ENCODE measurements around the gene FAM200C. TPM values are rescaled to one million over a fixed set of nuclear protein-coding genes. Genes with fewer than 3 reads are reported as not detected.
A peak's percentile ranks its signal among the peaks of the same experiment; 100 is the strongest.

Gene FAM200C
- total RNA-seq, 1 donor from 2014 or later: 4.9 TPM

- Histone ChIP-seq H3K27ac (replicated peaks) (no peak overlapping the region), H3K4me3 (no peak overlapping the region), H3K4me1 (no peaks in the 10 kb centered on the region), H3K27me3 (ENCODE audit: low read depth) (no peaks in the 10 kb centered on the region), H3K36me3 (no peaks in the 10 kb centered on the region), H3K9me3 (replicated peaks) (peaks cover 2% of the 10 kb centered on the region)
- no peak for DNase-seq
- intact Hi-C loops (cut with micrococcal nuclease): no loop called here
- no peak for TF ChIP-seq CTCF (IDR thresholded peaks at IDR 0.05; ENCODE audit: borderline replicate concordance)
Measured at GRCh38 chr5:160444407-160444806, 44.6 kb upstream of the FAM200C start.

- no peak for TF ChIP-seq CTCF (IDR thresholded peaks at IDR 0.05; ENCODE audit: borderline replicate concordance)
- peaks cover 7% of the 10 kb centered on the region for H3K4me1 ChIP-seq
- intact Hi-C loops (cut with micrococcal nuclease): no loop called here
- H3K27ac ChIP-seq (replicated peaks): no peak overlapping the region
- DNase-seq: no peak
- no peaks in the 10 kb centered on the region for H3K36me3 ChIP-seq
- H3K4me3 ChIP-seq: no peak overlapping the region
- H3K27me3 ChIP-seq (ENCODE audit: low read depth): no peaks in the 10 kb centered on the region
- H3K9me3 ChIP-seq (replicated peaks): peaks cover 2% of the 10 kb centered on the region
Measured at GRCh38 chr5:160442824-160443431, 43.1 kb upstream of the FAM200C start.

- intact Hi-C loops (cut with micrococcal nuclease): no loop called here
- DNase-seq: no peak
- no peak for TF ChIP-seq CTCF (IDR thresholded peaks at IDR 0.05; ENCODE audit: borderline replicate concordance)
- Histone ChIP-seq H3K4me3 (no peak overlapping the region), H3K36me3 (no peaks in the 10 kb centered on the region), H3K9me3 (replicated peaks) (no peaks in the 10 kb centered on the region), H3K27me3 (ENCODE audit: low read depth) (peaks cover 2% of the 10 kb centered on the region), H3K4me1 (peaks cover 7% of the 10 kb centered on the region), H3K27ac (replicated peaks) (no peak overlapping the region)
Measured at GRCh38 chr5:160441311-160441781, 41.5 kb upstream of the FAM200C start.

- Histone ChIP-seq H3K27ac (replicated peaks) (peak overlapping the region; percentile 29), H3K9me3 (replicated peaks) (no peaks in the 10 kb centered on the region), H3K4me3 (peak overlapping the region; percentile 65), H3K4me1 (peaks cover 7% of the 10 kb centered on the region), H3K27me3 (ENCODE audit: low read depth) (peaks cover 6% of the 10 kb centered on the region), H3K36me3 (no peaks in the 10 kb centered on the region)
- intact Hi-C loops (cut with micrococcal nuclease): no loop called here
- peak; percentile 87 for DNase-seq
- TF ChIP-seq CTCF (IDR thresholded peaks at IDR 0.05; ENCODE audit: borderline replicate concordance): peak; percentile 92
Measured at GRCh38 chr5:160439205-160439600, 39.3 kb upstream of the FAM200C start.

GRCh38 chr5:160438316-160439204 is 38.7 kb upstream of the FAM200C start:
- Histone ChIP-seq H3K4me3 (peak overlapping the region; percentile 65), H3K27me3 (ENCODE audit: low read depth) (peaks cover 6% of the 10 kb centered on the region), H3K4me1 (peaks cover 7% of the 10 kb centered on the region), H3K27ac (replicated peaks) (peak overlapping the region; percentile 29), H3K9me3 (replicated peaks) (no peaks in the 10 kb centered on the region), H3K36me3 (no peaks in the 10 kb centered on the region)
- intact Hi-C loops (cut with micrococcal nuclease): no loop called here
- DNase-seq: no peak
- TF ChIP-seq CTCF (IDR thresholded peaks at IDR 0.05; ENCODE audit: borderline replicate concordance): peak; percentile 78
